Islet of Langerhans (tissue), 1 donor: ENCODE results near the gene SSBP2.
A peak's percentile ranks its signal among the peaks of the same experiment; 100 is the strongest.

Source experiments
- FAIRE-seq: peaks from one replicate; lab custom pipeline; 2011; peaks lifted over from hg19 to GRCh38; lab: Jason Lieb, UNC

Gene SSBP2

GRCh38 chr5:81579262-81579924, 171.5 kb downstream of the SSBP2 start:
- FAIRE-seq, result peak; percentile 41

- FAIRE-seq, result no peak
Observed at GRCh38 chr5:81577091-81577490, 173.8 kb downstream of the SSBP2 start.

GRCh38 chr5:81575924-81576323, 175.0 kb downstream of the SSBP2 start:
- no peak for FAIRE-seq

- no peak for FAIRE-seq
Observed at GRCh38 chr5:81572201-81572600, 178.7 kb downstream of the SSBP2 start.

- no peak for FAIRE-seq
Observed at GRCh38 chr5:81558188-81558587, 192.7 kb downstream of the SSBP2 start.

- no peak for FAIRE-seq
Observed at GRCh38 chr5:81556809-81557208, 194.1 kb downstream of the SSBP2 start.

- no peak for FAIRE-seq
Observed at GRCh38 chr5:81555865-81556264, 195.0 kb downstream of the SSBP2 start.

GRCh38 chr5:81554647-81555046, 196.2 kb downstream of the SSBP2 start:
- FAIRE-seq, result no peak

GRCh38 chr5:81553567-81554212, 197.2 kb downstream of the SSBP2 start:
- no peak for FAIRE-seq

- FAIRE-seq, result peak; percentile 43
Observed at GRCh38 chr5:81552852-81553566, 197.9 kb downstream of the SSBP2 start.

GRCh38 chr5:81549123-81549522, 201.8 kb downstream of the SSBP2 start:
- no peak for FAIRE-seq

- FAIRE-seq, result no peak
Observed at GRCh38 chr5:81547001-81547400, 203.9 kb downstream of the SSBP2 start.

- FAIRE-seq, result no peak
Observed at GRCh38 chr5:81545911-81546310, 205.0 kb downstream of the SSBP2 start.

- peak; percentile 79 for FAIRE-seq
Observed at GRCh38 chr5:81544351-81545018, 206.4 kb downstream of the SSBP2 start.

GRCh38 chr5:81542242-81542641, 208.7 kb downstream of the SSBP2 start:
- no peak for FAIRE-seq

- FAIRE-seq, result no peak
Observed at GRCh38 chr5:81537905-81538547, 212.9 kb downstream of the SSBP2 start.

GRCh38 chr5:81534441-81534840, 216.5 kb downstream of the SSBP2 start:
- peak; percentile 49 for FAIRE-seq

GRCh38 chr5:81533629-81534405, 217.1 kb downstream of the SSBP2 start:
- no peak for FAIRE-seq

GRCh38 chr5:81530919-81531318, 220.0 kb downstream of the SSBP2 start:
- no peak for FAIRE-seq

GRCh38 chr5:81525690-81526089, 225.2 kb downstream of the SSBP2 start:
- no peak for FAIRE-seq

GRCh38 chr5:81524015-81524414, 226.9 kb downstream of the SSBP2 start:
- no peak for FAIRE-seq

GRCh38 chr5:81522571-81522970, 228.3 kb downstream of the SSBP2 start:
- FAIRE-seq, result peak; percentile 97
